ENCODE results near the gene SMTN.

The SMTN gene

DNA sequence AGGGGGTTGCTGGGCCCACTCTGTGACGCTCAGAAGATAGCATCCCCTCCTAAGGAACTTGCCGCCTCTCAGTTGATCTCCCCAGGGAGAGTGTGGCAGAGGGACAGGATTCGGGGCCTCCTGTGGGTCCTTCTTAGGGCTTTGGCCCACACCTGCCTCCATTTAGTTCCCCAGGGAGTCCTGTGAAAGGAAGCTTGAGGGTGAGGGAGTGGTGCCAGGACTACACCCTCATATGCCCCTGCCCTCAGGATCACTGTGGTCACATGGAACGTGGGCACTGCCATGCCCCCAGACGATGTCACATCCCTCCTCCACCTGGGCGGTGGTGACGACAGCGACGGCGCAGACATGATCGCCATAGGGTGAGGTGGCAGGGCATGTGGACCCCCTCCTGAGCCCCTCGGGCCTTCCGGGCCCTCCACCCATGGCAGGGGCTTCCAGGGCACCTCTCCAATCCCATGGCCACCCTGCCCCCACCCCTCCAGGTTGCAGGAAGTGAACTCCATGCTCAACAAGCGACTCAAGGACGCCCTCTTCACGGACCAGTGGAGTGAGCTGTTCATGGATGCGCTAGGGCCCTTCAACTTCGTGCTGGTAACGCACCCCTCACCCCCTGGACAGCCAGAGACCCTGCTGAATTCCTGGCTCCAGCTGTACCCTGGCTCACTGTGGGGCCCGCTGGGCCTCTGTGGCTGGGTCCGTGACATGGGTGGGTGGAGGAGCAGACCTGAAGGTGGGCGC, 45.2 kb downstream of the SMTN start:
- H3K4me1 ChIP-seq (ENCODE audit: control insufficient read depth, low read depth, low read length): peaks cover 18% of the 10 kb centered on the region
- no peak overlapping the region for H3K4me3 ChIP-seq (ENCODE audit: low read length)
- H3K9ac ChIP-seq (ENCODE audit: low read length): no peak overlapping the region
- H3K36me3 ChIP-seq (ENCODE audit: control insufficient read depth, low read depth, low read length): no peaks in the 10 kb centered on the region
- no peaks in the 10 kb centered on the region for H3K27me3 ChIP-seq (ENCODE audit: control insufficient read depth, insufficient read depth, low read length)
- no peaks in the 10 kb centered on the region for H3K9me3 ChIP-seq (ENCODE audit: control insufficient read depth, low read depth, low read length)
- H3K27ac ChIP-seq (ENCODE audit: low read length): no peak overlapping the region

DNA sequence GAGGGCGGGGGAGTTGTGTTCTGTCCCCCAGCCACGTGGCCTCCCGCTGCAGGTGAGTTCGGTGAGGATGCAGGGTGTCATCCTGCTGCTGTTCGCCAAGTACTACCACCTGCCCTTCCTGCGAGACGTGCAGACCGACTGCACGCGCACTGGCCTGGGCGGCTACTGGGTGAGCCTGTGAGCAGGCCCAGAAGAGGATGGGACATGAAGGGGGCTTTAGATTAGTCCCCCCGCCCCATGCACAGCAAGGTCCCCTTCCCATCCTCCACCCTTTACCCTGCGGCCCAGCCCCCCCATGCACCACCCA, 45.7 kb downstream of the SMTN start:
- no peaks in the 10 kb centered on the region for H3K27me3 ChIP-seq (ENCODE audit: control insufficient read depth, insufficient read depth, low read length)
- no peaks in the 10 kb centered on the region for H3K9me3 ChIP-seq (ENCODE audit: control insufficient read depth, low read depth, low read length)
- no peak overlapping the region for H3K9ac ChIP-seq (ENCODE audit: low read length)
- no peaks in the 10 kb centered on the region for H3K36me3 ChIP-seq (ENCODE audit: control insufficient read depth, low read depth, low read length)
- H3K4me1 ChIP-seq (ENCODE audit: control insufficient read depth, low read depth, low read length): peaks cover 18% of the 10 kb centered on the region
- peak overlapping the region; percentile 24 for H3K4me3 ChIP-seq (ENCODE audit: low read length)
- H3K27ac ChIP-seq (ENCODE audit: low read length): no peak overlapping the region

DNA sequence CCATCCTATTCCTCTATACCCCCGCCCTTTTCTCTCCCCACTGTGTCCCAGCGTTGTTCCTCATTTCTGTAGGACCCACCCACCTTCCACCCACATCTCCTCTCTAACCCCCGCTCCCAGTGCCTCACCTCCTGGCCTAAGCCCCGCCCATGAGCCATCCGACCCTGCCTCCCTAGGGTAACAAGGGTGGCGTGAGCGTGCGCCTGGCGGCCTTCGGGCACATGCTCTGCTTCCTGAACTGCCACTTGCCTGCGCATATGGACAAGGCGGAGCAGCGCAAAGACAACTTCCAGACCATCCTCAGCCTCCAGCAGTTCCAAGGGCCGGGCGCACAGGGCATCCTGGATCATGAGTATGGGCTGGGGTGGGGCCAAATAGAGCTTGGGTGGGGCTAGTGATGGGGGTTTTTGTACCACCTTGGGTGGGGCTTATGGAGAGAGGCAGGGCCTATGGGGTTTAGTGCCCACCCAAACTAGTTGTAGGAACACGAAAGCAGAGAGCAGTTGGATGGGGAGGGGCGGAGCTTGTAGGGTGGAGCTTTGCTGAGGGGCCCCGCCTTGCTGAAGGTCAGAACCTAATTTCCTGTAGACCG, 46.2 kb downstream of the SMTN start:
- Histone ChIP-seq H3K9me3 (ENCODE audit: control insufficient read depth, low read depth, low read length) (no peaks in the 10 kb centered on the region), H3K9ac (ENCODE audit: low read length) (no peak overlapping the region), H3K27ac (ENCODE audit: low read length) (no peak overlapping the region), H3K4me1 (ENCODE audit: control insufficient read depth, low read depth, low read length) (peaks cover 15% of the 10 kb centered on the region), H3K36me3 (ENCODE audit: control insufficient read depth, low read depth, low read length) (no peaks in the 10 kb centered on the region), H3K27me3 (ENCODE audit: control insufficient read depth, insufficient read depth, low read length) (no peaks in the 10 kb centered on the region), H3K4me3 (ENCODE audit: low read length) (peak overlapping the region; percentile 24)

DNA sequence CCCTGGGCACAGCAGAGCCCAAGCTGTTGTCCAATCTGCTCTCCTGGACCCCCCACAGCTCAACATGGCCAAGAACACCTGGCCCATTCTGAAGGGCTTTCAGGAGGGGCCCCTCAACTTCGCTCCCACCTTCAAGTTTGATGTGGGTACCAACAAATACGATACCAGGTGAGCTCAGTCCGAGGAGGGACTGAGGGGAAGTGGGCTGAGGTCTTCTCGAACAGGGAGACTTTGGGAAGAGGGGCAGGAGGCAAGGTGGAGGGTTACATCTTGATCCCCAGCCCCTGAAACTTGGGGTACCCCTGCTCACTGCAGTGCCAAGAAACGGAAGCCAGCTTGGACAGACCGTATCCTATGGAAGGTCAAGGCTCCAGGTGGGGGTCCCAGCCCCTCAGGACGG, 47.0 kb downstream of the SMTN start:
- peaks cover 5% of the 10 kb centered on the region for H3K36me3 ChIP-seq (ENCODE audit: control insufficient read depth, low read depth, low read length)
- no peak overlapping the region for H3K9ac ChIP-seq (ENCODE audit: low read length)
- H3K27ac ChIP-seq (ENCODE audit: low read length): no peak overlapping the region
- H3K4me3 ChIP-seq (ENCODE audit: low read length): no peak overlapping the region
- H3K4me1 ChIP-seq (ENCODE audit: control insufficient read depth, low read depth, low read length): peaks cover 6% of the 10 kb centered on the region
- H3K9me3 ChIP-seq (ENCODE audit: control insufficient read depth, low read depth, low read length): no peaks in the 10 kb centered on the region
- no peaks in the 10 kb centered on the region for H3K27me3 ChIP-seq (ENCODE audit: control insufficient read depth, insufficient read depth, low read length)

DNA sequence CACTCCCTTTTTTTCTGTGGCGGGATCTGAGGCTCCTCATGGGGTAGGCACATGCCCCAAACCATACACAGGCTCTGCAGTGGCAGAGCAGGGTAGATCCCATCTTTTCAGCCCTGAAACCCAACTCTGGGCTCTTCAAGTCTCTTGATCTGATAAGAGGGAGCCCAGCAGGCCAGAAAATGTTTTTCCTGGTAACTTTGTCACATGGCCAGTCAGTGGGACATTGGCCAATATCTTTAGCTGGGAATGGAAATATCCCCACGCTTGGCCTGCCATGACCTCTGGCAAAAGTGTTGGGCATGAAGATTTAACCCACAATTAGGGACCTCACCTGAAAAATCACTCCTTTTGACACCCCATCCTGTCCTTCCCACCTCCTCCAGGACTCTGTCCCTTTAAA, 49.8 kb downstream of the SMTN start:
- H3K27ac ChIP-seq (ENCODE audit: low read length): no peak overlapping the region
- H3K4me3 ChIP-seq (ENCODE audit: low read length): no peak overlapping the region
- H3K36me3 ChIP-seq (ENCODE audit: control insufficient read depth, low read depth, low read length): peaks cover 23% of the 10 kb centered on the region
- no peak overlapping the region for H3K9ac ChIP-seq (ENCODE audit: low read length)
- no peaks in the 10 kb centered on the region for H3K27me3 ChIP-seq (ENCODE audit: control insufficient read depth, insufficient read depth, low read length)
- no peaks in the 10 kb centered on the region for H3K9me3 ChIP-seq (ENCODE audit: control insufficient read depth, low read depth, low read length)
- peaks cover 3% of the 10 kb centered on the region for H3K4me1 ChIP-seq (ENCODE audit: control insufficient read depth, low read depth, low read length)

DNA sequence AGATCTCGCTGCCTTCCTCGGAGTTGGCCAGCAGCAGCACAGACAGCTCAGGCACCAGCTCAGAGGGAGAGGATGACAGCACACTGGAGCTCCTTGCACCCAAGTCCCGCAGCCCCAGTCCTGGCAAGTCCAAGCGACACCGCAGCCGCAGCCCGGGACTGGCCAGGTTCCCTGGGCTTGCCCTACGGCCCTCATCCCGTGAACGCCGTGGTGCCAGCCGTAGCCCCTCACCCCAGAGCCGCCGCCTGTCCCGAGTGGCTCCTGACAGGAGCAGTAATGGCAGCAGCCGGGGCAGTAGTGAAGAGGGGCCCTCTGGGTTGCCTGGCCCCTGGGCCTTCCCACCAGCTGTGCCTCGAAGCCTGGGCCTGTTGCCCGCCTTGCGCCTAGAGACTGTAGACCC, 52.8 kb downstream of the SMTN start:
- H3K4me1 ChIP-seq (ENCODE audit: control insufficient read depth, low read depth, low read length): peaks cover 5% of the 10 kb centered on the region
- H3K27me3 ChIP-seq (ENCODE audit: control insufficient read depth, insufficient read depth, low read length): no peaks in the 10 kb centered on the region
- H3K27ac ChIP-seq (ENCODE audit: low read length): no peak overlapping the region
- H3K36me3 ChIP-seq (ENCODE audit: control insufficient read depth, low read depth, low read length): peaks cover 35% of the 10 kb centered on the region
- H3K4me3 ChIP-seq (ENCODE audit: low read length): no peak overlapping the region
- H3K9me3 ChIP-seq (ENCODE audit: control insufficient read depth, low read depth, low read length): no peaks in the 10 kb centered on the region
- H3K9ac ChIP-seq (ENCODE audit: low read length): no peak overlapping the region

DNA sequence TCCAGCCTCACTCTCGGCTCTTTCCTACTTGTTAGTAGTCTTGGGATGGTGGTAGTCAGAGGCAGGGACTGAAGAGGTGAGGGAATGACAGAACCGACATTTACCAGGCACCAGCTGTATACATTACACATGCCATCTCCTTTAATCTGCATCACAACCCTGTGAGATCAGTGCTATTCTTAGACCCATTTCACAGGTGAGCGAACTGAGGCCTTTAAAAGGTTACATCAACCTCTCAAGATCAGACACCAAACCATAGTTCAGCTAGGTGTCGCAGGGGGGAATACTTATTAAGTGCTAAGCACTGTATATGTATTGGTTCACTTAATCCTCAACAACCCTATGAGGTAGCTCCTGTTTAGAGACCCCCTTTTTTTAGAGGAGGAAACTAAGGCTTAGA, 53.6 kb downstream of the SMTN start:
- H3K4me3 ChIP-seq (ENCODE audit: low read length): no peak overlapping the region
- H3K9ac ChIP-seq (ENCODE audit: low read length): no peak overlapping the region
- H3K36me3 ChIP-seq (ENCODE audit: control insufficient read depth, low read depth, low read length): peaks cover 35% of the 10 kb centered on the region
- no peaks in the 10 kb centered on the region for H3K27me3 ChIP-seq (ENCODE audit: control insufficient read depth, insufficient read depth, low read length)
- no peak overlapping the region for H3K27ac ChIP-seq (ENCODE audit: low read length)
- H3K9me3 ChIP-seq (ENCODE audit: control insufficient read depth, low read depth, low read length): no peaks in the 10 kb centered on the region
- H3K4me1 ChIP-seq (ENCODE audit: control insufficient read depth, low read depth, low read length): peaks cover 11% of the 10 kb centered on the region

DNA sequence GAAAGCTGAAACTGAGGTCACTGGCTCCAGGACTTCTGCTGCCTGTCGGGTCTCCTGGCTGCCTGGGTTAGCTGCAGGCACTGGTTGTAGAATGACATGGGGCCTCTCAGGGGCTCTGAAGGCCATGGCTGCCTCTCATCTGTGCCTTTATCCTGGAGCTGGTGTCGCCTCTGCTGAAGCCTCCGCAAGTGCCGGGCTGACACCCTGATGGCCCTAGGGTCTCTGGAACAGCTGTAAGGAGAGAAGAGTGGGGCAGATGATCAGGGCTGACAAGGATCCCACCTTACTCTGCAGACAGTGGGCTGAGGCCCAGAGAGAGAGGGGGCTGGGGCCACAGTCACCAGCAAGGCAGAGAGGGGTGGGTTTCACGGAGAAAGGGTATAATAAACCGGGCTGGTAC, 54.6 kb downstream of the SMTN start:
- Histone ChIP-seq H3K9me3 (ENCODE audit: control insufficient read depth, low read depth, low read length) (no peaks in the 10 kb centered on the region), H3K27me3 (ENCODE audit: control insufficient read depth, insufficient read depth, low read length) (no peaks in the 10 kb centered on the region), H3K27ac (ENCODE audit: low read length) (no peak overlapping the region), H3K4me3 (ENCODE audit: low read length) (no peak overlapping the region), H3K4me1 (ENCODE audit: control insufficient read depth, low read depth, low read length) (peaks cover 14% of the 10 kb centered on the region), H3K9ac (ENCODE audit: low read length) (no peak overlapping the region), H3K36me3 (ENCODE audit: control insufficient read depth, low read depth, low read length) (peaks cover 35% of the 10 kb centered on the region)

DNA sequence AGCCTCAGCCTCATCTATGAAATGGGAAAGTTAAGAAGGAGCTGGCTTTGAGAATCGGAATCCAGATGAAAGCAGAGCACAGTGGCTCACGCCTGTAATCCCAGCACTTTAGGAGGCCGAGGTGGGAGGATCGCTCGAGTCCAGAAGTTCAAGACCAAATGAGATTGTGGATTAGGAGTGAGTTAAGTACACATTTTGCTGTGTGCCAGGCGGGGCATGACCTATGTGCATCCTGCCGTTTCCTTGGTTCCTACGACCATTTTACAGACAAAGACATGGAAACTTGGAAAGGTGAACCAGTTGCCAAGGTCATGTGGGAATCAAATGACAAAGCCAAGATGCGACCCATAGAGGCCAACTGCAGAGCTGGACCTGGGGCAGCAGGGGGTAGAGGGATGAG, 55.0 kb downstream of the SMTN start:
- Histone ChIP-seq H3K27me3 (ENCODE audit: control insufficient read depth, insufficient read depth, low read length) (no peaks in the 10 kb centered on the region), H3K4me1 (ENCODE audit: control insufficient read depth, low read depth, low read length) (peaks cover 19% of the 10 kb centered on the region), H3K9me3 (ENCODE audit: control insufficient read depth, low read depth, low read length) (no peaks in the 10 kb centered on the region), H3K27ac (ENCODE audit: low read length) (no peak overlapping the region), H3K36me3 (ENCODE audit: control insufficient read depth, low read depth, low read length) (peaks cover 35% of the 10 kb centered on the region), H3K9ac (ENCODE audit: low read length) (no peak overlapping the region), H3K4me3 (ENCODE audit: low read length) (no peak overlapping the region)

DNA sequence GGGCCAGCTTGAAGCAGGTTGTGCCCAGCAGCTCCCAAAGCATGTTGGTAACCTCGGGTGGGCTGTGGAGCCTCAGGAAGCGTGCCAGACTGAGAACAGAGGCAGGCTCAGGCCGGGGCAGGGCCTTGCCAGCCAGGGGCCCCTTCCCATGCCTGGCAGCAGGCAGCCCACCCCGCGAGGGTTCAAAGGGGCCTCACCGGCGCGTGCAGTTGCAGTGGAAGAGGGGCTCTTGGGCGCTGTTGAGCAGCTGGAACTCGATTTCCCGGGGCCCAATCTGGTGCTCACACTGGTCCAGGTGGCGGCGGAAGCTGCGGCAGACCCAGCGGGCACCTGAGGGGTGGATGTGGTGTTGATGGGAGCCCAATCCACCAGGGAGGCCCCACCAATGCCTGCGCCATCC, 55.6 kb downstream of the SMTN start:
- Histone ChIP-seq H3K9me3 (ENCODE audit: control insufficient read depth, low read depth, low read length) (no peaks in the 10 kb centered on the region), H3K27ac (ENCODE audit: low read length) (no peak overlapping the region), H3K36me3 (ENCODE audit: control insufficient read depth, low read depth, low read length) (peaks cover 35% of the 10 kb centered on the region)

DNA sequence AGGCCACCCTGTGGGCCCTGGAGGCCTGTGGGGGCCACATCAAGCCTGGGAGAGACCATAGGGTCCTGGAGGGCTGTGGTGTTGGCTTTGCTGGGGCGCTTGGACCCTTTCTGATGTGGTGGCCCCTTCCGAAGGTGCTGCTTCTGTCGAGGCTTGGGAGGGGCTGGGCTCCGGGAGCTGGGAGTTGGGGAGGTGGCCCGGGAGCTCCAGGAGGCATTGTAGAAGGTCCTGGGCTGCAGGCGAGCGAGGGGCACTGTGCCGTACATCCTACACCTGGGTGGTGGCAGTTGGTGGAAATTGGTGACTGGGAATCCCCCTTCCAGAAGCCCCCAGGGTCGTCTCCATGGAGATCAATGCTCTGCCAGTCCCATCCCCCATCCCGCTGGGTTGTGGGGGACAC, 56.6 kb downstream of the SMTN start:
- no peak overlapping the region for H3K27ac ChIP-seq (ENCODE audit: low read length)
- peaks cover 19% of the 10 kb centered on the region for H3K4me1 ChIP-seq (ENCODE audit: control insufficient read depth, low read depth, low read length)
- peaks cover 34% of the 10 kb centered on the region for H3K36me3 ChIP-seq (ENCODE audit: control insufficient read depth, low read depth, low read length)
- H3K9ac ChIP-seq (ENCODE audit: low read length): no peak overlapping the region
- no peaks in the 10 kb centered on the region for H3K9me3 ChIP-seq (ENCODE audit: control insufficient read depth, low read depth, low read length)
- H3K4me3 ChIP-seq (ENCODE audit: low read length): no peak overlapping the region
- H3K27me3 ChIP-seq (ENCODE audit: control insufficient read depth, insufficient read depth, low read length): no peaks in the 10 kb centered on the region

More for the DNA sequence above, 55.6 kb downstream of the SMTN start:
- Histone ChIP-seq H3K4me1 (ENCODE audit: control insufficient read depth, low read depth, low read length) (peaks cover 19% of the 10 kb centered on the region), H3K27me3 (ENCODE audit: control insufficient read depth, insufficient read depth, low read length) (no peaks in the 10 kb centered on the region), H3K4me3 (ENCODE audit: low read length) (no peak overlapping the region), H3K9ac (ENCODE audit: low read length) (no peak overlapping the region)

DNA sequence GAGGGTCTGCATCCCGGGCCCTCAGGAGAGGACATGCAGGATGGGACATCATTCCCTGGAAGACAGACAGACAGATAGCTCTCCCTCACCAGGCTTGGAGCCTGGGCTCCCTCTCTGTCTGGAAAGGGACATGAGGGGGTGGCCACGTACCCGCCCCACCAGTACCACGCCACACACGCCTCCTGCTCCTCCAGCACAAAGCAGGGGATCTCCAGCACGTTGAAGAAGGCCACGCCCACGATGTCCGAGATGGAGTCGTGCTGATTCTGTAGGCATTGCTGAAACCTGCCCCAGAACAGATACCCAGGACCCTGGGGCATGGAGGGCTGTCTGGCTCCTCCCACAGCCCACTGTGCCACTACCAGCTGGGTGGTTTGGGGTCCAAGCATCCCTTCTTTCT, 57.0 kb downstream of the SMTN start:
- peaks cover 19% of the 10 kb centered on the region for H3K4me1 ChIP-seq (ENCODE audit: control insufficient read depth, low read depth, low read length)
- H3K36me3 ChIP-seq (ENCODE audit: control insufficient read depth, low read depth, low read length): peaks cover 30% of the 10 kb centered on the region
- no peak overlapping the region for H3K27ac ChIP-seq (ENCODE audit: low read length)
- H3K27me3 ChIP-seq (ENCODE audit: control insufficient read depth, insufficient read depth, low read length): no peaks in the 10 kb centered on the region
- no peaks in the 10 kb centered on the region for H3K9me3 ChIP-seq (ENCODE audit: control insufficient read depth, low read depth, low read length)
- no peak overlapping the region for H3K9ac ChIP-seq (ENCODE audit: low read length)
- no peak overlapping the region for H3K4me3 ChIP-seq (ENCODE audit: low read length)
